ENCODE results near the gene LRRC36.
A peak's percentile ranks its signal among the peaks of the same experiment; 100 is the strongest.

LRRC36 gene

DNA sequence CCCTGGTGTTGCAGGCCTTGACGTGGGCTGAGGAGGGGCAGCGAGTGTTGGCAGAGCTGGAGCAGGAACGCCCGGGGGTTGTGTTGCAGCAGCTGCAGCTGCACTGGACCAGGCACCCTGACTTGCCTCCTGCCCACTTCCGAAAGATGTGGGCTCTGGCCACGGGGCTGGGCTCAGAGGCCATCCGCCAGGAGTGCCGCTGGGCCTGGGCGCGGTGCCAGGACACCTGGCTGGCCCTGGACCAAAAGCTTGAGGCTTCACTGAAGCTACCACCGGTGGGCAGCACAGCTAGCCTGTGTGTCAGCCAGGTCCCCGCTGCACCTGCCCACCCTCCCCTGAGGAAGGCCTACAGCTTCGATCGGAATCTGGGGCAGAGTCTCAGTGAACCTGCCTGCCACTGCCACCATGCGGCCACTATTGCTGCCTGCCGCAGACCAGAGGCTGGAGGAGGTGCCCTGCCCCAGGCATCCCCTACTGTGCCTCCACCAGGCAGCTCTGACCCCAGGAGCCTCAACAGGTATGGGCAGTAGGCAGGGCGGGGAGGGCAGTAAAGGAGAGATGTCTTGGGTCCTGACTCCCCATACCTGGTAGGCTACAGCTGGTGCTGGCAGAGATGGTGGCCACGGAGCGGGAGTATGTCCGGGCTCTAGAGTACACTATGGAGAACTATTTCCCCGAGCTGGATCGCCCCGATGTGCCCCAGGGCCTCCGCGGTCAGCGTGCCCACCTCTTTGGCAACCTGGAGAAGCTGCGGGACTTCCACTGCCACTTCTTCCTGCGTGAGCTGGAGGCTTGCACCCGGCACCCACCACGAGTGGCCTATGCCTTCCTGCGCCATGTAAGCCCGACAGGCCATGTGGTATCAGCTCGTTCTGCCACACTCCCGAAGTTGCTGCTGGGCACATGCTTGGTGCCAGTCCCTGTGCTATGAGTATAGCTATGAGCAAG is 41.6 kb upstream of the LRRC36 start:
- H3K4me3 ChIP-seq (replicated peaks; ENCODE audit: low read depth, low read length), result no peak overlapping the region
- TF ChIP-seq, protein P1, sequence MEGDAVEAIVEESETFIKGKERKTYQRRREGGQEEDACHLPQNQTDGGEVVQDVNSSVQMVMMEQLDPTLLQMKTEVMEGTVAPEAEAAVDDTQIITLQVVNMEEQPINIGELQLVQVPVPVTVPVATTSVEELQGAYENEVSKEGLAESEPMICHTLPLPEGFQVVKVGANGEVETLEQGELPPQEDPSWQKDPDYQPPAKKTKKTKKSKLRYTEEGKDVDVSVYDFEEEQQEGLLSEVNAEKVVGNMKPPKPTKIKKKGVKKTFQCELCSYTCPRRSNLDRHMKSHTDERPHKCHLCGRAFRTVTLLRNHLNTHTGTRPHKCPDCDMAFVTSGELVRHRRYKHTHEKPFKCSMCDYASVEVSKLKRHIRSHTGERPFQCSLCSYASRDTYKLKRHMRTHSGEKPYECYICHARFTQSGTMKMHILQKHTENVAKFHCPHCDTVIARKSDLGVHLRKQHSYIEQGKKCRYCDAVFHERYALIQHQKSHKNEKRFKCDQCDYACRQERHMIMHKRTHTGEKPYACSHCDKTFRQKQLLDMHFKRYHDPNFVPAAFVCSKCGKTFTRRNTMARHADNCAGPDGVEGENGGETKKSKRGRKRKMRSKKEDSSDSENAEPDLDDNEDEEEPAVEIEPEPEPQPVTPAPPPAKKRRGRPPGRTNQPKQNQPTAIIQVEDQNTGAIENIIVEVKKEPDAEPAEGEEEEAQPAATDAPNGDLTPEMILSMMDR (IDR thresholded peaks at IDR 0.05; ENCODE audit: low read length, missing control alignments), result peak; percentile 53
- DNase-seq (ENCODE audit: low read depth), result peak; percentile 39

DNA sequence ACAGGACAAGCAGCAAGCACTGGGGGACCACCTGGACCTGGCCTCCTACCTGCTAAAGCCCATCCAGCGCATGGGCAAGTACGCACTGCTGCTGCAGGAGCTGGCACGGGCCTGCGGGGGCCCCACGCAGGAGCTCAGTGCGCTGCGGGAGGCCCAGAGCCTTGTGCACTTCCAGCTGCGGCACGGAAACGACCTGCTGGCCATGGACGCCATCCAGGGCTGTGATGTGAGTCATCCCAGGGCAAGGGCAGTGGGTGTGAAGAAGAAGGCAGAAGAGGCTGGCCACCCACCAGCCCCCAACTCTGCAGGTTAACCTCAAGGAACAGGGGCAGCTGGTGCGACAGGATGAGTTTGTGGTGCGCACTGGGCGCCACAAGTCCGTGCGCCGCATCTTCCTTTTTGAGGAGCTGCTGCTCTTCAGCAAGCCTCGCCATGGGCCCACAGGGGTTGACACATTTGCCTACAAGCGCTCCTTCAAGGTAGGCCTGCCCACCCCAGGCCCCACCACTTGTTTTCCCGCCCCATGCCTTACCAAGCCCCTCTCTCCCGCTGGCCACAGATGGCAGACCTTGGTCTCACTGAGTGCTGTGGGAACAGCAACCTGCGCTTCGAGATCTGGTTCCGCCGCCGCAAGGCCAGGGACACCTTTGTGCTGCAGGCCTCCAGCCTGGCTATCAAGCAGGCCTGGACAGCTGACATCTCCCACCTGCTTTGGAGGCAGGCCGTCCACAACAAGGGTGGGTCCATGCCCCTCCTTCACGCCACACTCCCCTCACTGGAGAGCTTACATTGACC is 40.0 kb upstream of the LRRC36 start:
- TF ChIP-seq, protein P1 (IDR thresholded peaks at IDR 0.05; ENCODE audit: low read length, missing control alignments), result no peak
- no peak overlapping the region for H3K4me3 ChIP-seq (replicated peaks; ENCODE audit: low read depth, low read length)
- no peak for DNase-seq (ENCODE audit: low read depth)

DNA sequence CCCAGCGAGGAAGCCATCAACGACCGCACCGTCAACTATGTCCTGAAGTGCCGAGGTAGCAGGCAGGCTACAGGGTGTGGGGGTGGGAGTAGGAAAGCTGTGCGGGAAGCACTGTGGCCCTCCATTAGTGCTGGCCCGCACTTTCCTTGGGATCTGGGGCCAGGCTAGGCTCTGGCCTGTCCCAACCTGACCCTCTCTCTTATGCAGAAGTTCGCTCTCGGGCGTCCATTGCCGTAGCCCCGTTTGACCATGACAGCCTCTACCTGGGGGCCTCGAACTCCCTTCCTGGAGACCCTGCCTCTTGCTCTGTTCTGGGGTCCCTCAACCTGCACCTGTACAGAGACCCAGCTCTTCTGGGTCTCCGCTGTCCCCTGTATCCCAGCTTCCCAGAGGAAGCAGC is 38.7 kb upstream of the LRRC36 start:
- DNase-seq (ENCODE audit: low read depth), result no peak
- TF ChIP-seq, protein P1 (IDR thresholded peaks at IDR 0.05; ENCODE audit: low read length, missing control alignments), result no peak
- H3K4me3 ChIP-seq (replicated peaks; ENCODE audit: low read depth, low read length), result no peak overlapping the region

DNA sequence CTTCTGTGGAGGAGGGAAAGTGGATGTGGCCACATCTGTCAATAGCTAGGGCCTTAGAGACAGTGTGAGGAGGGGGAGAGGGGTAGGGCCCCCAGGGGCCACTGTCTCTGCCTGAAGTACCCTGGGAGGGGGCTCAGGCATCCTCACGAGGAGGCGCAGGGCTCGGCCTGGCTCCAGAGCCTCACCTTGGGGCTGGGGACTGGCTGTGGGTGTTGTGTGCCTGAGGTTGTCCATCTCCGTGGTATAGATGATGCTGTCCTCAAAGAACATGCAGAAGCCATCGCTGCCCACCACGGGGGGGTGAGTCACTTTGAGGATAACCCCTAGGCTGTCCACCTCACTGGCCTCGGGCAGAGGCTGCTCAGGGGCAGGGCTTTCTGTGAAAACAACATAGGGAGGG is 35.2 kb upstream of the LRRC36 start:
- TF ChIP-seq, protein P1 (IDR thresholded peaks at IDR 0.05; ENCODE audit: low read length, missing control alignments), result no peak
- H3K4me3 ChIP-seq (replicated peaks; ENCODE audit: low read depth, low read length), result no peak overlapping the region
- DNase-seq (ENCODE audit: low read depth), result no peak

DNA sequence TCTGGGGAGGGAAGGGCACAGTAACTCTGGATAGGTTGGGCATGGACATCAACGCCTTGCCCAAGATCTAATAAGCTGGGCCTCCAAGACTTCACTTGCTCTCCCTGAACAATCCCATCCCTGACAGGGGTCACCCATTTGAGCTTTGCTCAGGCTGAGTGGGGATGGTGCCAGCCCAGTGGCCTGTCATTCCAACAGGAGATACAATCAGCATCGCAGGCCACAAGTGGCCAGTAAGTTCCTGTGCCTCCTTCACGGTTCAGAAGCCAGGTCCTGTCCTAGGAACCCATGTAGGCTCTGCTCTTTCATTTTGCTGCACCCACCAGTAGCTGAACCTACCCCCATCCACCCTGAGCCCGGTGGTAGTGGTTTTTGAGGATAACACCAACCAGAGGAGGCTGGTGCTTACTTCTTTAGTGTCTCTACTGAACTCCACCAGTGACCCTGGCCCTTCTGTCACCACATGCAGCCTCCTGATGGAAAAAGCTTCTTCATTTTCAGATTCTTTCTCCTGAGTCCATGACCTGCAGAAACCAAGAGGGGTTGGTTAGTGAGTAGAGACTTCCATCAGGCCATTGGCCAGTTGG is 32.4 kb upstream of the LRRC36 start:
- no peak overlapping the region for H3K4me3 ChIP-seq (replicated peaks; ENCODE audit: low read depth, low read length)
- no peak for DNase-seq (ENCODE audit: low read depth)
- TF ChIP-seq, protein P1 (IDR thresholded peaks at IDR 0.05; ENCODE audit: low read length, missing control alignments), result no peak

DNA sequence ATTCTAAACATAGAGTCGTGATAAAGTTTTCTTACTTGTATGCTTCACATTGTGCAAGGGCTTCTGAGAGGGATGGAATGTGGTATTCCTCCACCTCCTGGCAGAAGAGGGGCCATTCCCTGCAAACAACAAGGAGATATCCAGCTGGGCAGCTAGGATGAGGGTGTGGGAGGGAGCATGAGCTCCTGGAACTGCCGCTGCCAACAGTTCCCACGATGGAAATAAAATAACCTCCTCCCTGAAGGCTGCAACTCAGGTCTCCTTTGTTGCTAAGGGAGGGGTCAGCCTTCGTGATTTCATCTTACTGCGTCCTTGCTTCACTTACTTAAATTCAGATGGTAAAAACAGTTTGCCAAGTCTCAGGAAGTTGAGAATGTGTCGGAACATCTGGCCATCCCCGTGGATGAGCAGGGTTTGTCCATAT is 31.7 kb upstream of the LRRC36 start:
- DNase-seq (ENCODE audit: low read depth), result peak; percentile 70
- TF ChIP-seq, protein P1 (IDR thresholded peaks at IDR 0.05; ENCODE audit: low read length, missing control alignments), result peak; percentile 24
- no peak overlapping the region for H3K4me3 ChIP-seq (replicated peaks; ENCODE audit: low read depth, low read length)
